Stimulated activated naive CD8-positive, alpha-beta T cell treated with anti-CD3 and anti-CD28 coated beads, Interleukin-15, Interleukin-2, amounts not matched to agents 100 ng/mL and 50 ng/mL, for 24 hours (primary cell): ENCODE measurements around the gene OGN.

Experiments used
- H3K27ac Mint-ChIP-seq: one replicate; pipeline ENCODE4 v1.8.0; 2021; ENCODE audit warnings: mild to moderate bottlenecking, mixed read lengths
- H3K27me3 Mint-ChIP-seq: one replicate; pipeline ENCODE4 v1.8.0; 2021; ENCODE audit warnings: mixed read lengths
- H3K36me3 Mint-ChIP-seq: one replicate; pipeline ENCODE4 v1.8.0; 2021; ENCODE audit warnings: low read depth, mixed read lengths
- H3K4me1 Mint-ChIP-seq: one replicate; pipeline ENCODE4 v1.8.0; 2021; ENCODE audit warnings: low read depth, mixed read lengths
- H3K4me3 Mint-ChIP-seq: one replicate; pipeline ENCODE4 v1.8.0; 2021; ENCODE audit warnings: mild to moderate bottlenecking, mixed read lengths
- H3K9me3 Mint-ChIP-seq: one replicate; pipeline ENCODE4 v1.8.0; 2021; ENCODE audit warnings: mixed read lengths

Gene OGN

DNA sequence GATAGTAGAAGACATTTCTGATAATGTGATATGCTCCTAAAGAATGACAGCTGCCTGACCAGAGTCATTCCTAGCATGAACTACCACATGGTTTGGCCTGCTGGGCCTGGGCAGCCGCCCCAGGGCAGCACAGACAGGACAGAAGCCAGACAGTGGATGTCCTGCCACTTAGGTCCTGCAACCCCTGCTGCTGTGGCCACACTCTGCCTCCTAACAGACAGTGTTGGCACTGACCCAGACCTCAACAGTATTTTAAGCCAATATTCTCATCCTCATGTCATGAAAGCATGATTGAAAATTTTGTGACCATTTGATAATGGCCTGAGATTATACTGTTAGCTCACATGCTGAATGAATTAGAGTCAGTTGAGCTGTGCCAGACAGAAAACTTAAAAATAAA lies 62.8 kb downstream of the OGN start:
- Mint-ChIP-seq H3K4me3 (no peak overlapping the region), H3K9me3 (no peaks in the 10 kb centered on the region), H3K36me3 (peaks cover 46% of the 10 kb centered on the region), H3K27me3 (no peaks in the 10 kb centered on the region), H3K4me1 (no peaks in the 10 kb centered on the region), H3K27ac (no peak overlapping the region)

DNA sequence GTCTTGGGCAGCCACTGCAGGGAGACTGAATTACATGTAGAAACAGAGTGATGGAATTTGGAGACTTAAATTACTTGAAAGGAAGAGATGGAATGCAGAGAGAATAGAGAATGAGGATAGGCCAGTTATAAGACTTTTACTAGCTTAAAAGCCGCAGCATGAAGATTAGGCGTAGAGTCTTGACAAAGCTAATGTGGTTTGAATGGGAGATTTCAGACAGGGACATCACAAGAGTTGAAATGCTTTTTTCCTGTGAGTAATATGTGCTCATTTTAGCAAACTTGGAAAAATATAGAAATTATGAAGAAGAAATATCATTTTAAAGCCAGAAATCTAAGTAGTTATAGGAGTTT lies 71.1 kb downstream of the OGN start:
- Mint-ChIP-seq H3K36me3 (peaks cover 49% of the 10 kb centered on the region), H3K9me3 (no peaks in the 10 kb centered on the region), H3K27me3 (no peaks in the 10 kb centered on the region), H3K4me1 (peaks cover 3% of the 10 kb centered on the region), H3K27ac (no peak overlapping the region), H3K4me3 (no peak overlapping the region)
